ENCODE results near the gene KBTBD13. TPM values are rescaled to one million over a fixed set of nuclear protein-coding genes. Genes with fewer than 3 reads are reported as not detected.

Gene KBTBD13
- total RNA-seq, 1 donor from 2014 or later = 0.21 TPM

DNA sequence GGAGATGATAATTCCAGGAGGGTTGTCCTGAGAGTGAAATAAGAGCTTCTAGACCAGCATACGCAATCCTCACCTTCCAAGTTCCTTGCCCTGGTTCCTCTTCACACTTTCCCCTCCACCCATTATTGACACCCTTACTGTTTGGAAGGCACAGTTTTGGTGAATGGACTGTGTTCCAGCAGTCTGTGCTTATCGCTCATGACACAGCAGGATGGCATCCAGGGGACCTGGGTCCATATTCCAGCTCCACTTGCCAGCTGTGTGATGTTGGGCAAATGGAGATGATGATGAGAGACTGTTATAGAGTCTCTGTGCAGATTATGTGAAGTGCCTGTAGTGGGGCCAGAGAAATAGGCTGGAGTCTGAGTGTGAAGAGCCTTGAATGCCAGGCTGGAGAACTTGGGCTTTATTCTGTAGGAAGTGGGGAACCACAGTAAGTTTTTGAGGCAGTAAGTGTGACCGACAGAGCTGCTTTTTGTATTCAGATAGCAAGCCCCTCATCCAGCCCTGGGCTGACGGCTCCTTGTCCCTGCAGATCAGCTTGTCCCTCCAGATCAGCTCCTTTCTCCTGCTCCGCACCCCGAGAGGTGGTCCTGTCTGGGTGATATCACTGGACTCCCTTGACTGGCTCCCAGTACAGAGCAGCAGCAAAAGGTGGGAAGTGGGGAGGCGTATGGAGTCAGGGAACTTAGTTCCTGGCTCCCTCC, 8.1 kb downstream of the KBTBD13 start:
- TF ChIP-seq, protein P1, sequence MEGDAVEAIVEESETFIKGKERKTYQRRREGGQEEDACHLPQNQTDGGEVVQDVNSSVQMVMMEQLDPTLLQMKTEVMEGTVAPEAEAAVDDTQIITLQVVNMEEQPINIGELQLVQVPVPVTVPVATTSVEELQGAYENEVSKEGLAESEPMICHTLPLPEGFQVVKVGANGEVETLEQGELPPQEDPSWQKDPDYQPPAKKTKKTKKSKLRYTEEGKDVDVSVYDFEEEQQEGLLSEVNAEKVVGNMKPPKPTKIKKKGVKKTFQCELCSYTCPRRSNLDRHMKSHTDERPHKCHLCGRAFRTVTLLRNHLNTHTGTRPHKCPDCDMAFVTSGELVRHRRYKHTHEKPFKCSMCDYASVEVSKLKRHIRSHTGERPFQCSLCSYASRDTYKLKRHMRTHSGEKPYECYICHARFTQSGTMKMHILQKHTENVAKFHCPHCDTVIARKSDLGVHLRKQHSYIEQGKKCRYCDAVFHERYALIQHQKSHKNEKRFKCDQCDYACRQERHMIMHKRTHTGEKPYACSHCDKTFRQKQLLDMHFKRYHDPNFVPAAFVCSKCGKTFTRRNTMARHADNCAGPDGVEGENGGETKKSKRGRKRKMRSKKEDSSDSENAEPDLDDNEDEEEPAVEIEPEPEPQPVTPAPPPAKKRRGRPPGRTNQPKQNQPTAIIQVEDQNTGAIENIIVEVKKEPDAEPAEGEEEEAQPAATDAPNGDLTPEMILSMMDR (IDR thresholded peaks at IDR 0.05) = no peak
- no peaks in the 10 kb centered on the region for H3K27me3 ChIP-seq
- no peak overlapping the region for H3K4me3 ChIP-seq
- no peaks in the 10 kb centered on the region for H3K36me3 ChIP-seq
- peak overlapping the region; percentile 96 to 98 for H3K27ac ChIP-seq
- DNase-seq (ENCODE audit: low spot score in 2 of 2) = no peak
- H3K9me3 ChIP-seq = no peaks in the 10 kb centered on the region
- H3K4me1 ChIP-seq = peaks cover 58 to 76% of the 10 kb centered on the region in 2 donors
- intact Hi-C loops (cut with DNase I) = no loop called here

DNA sequence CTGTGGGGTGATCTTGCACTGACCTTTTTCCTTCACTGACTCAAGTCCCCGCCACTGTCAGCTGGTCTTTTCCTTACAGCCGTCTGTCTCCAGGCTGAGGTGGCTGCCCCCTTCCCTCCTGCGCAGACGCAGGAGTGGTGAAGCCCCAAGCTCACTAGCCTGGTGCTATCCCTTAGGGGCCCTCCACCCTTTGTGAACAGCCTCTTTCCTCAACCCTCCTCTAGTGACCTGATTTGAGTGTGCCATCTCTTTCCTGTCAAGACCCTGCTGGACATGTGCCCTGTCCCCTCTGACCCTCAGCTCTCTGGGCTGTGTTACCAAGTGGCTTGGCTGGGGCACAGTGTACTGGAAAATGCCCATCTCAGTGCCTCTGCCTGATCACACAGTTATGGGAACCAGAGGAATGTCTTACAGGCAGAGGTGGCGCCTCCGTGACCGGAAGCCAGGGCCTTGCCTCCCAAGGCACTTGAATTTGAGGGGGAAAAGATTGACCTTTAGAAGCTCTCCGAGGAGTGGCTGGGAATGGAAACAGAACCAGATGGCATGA, 8.7 kb downstream of the KBTBD13 start:
- Histone ChIP-seq H3K27ac (peak overlapping the region; percentile 96 to 98), H3K4me3 (no peak overlapping the region), H3K27me3 (no peaks in the 10 kb centered on the region), H3K4me1 (peaks cover 58 to 80% of the 10 kb centered on the region in 2 donors), H3K9me3 (no peaks in the 10 kb centered on the region), H3K36me3 (no peaks in the 10 kb centered on the region)
- intact Hi-C loops (cut with DNase I) = no loop called here
- DNase-seq (ENCODE audit: low spot score in 2 of 2) = no peak
- TF ChIP-seq, protein P1 (IDR thresholded peaks at IDR 0.05) = no peak

DNA sequence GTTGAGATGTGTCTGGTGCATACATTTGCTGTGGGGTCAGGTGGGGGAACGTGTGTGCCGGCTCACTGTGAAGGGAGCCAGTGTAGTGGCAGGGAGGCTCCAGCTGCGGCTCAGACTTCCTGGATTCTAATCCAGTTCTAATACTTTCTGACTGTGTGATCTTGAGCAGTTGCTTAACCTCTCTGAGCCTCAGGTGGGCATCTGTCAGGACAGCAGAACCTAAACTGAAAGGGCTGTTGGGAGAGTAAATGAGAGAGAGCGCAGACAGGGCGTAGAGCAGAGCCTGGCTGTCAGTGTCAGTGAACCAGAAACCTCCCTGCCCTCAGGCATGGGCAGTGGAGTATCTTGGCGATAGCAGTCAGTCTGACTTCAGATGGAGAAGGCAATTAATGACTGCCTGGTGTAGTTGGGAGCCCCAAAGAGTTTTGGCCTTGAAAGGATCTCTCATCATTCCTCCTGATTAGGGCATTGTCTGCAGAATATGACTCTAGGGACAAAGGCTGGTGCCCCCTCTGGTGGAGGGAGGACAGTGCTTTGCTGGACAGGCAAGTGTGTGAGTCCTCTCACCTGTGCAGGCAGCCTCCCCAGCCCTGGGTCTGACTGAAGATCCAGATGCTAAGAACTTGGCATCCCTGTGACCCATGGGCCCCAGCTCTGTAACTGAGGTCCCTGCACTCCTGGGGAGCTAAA, 9.6 kb downstream of the KBTBD13 start:
- no peak for DNase-seq (ENCODE audit: low spot score in 2 of 2)
- Histone ChIP-seq H3K4me1 (peaks cover 56 to 82% of the 10 kb centered on the region in 2 donors), H3K27ac (peak overlapping the region; percentile 96 to 98), H3K27me3 (no peaks in the 10 kb centered on the region), H3K36me3 (no peaks in the 10 kb centered on the region), H3K4me3 (no peak overlapping the region), H3K9me3 (no peaks in the 10 kb centered on the region)
- intact Hi-C loops (cut with DNase I) = no loop called here
- TF ChIP-seq, protein P1 (IDR thresholded peaks at IDR 0.05) = peak in 1 of 3 experiments; percentile 27

DNA sequence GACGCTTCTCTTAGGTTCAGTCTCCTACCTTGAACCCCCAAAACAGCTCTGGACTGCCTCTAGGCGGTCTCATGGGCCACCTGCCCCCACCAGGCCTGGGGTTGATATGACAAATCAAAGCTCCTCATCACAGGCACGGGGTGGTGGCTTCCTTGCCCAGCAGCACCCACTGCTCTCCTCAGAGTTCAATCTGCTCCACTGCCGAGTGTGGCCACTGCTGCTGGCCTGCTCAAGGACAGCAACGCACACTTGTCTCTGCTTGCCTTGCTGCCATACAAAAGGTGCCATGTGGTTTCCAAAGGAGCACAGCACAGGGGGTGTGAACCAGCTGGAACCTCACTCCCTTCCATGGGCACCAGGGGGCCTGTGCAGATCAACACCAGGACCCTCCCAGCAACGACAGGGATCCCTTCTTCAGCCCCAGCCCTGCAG, 10.2 kb downstream of the KBTBD13 start:
- intact Hi-C loops (cut with DNase I) = no loop called here
- Histone ChIP-seq H3K4me1 (peaks cover 55 to 84% of the 10 kb centered on the region in 2 donors), H3K27ac (peak overlapping the region; percentile 96 to 98)

DNA sequence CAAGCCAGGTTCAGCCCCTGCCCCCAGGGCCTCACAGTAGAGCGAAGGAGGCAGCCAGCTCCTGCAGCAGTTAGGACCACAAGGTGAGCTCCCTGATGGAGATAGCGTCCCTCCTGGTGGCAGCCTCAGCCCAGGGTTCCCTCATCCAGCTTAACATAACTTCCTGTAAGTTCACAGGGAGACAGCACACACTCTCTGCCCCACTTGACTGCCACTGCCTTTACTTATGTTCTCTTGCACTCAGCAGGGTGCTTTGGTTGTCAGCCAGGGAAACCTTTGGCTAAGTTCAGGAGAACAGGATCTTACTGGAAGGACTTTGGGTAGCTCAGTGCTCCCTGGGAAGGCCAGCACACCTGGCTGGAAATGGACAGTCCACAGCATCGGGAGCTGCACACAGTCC, 10.9 kb downstream of the KBTBD13 start:
- no peak for DNase-seq (ENCODE audit: low spot score in 2 of 2)
- peak overlapping the region; percentile 96 to 98 for H3K27ac ChIP-seq
- TF ChIP-seq, protein P1 (IDR thresholded peaks at IDR 0.05) = no peak
- no peak overlapping the region for H3K4me3 ChIP-seq
- intact Hi-C loops (cut with DNase I) = no loop called here
- no peaks in the 10 kb centered on the region for H3K27me3 ChIP-seq
- peaks cover 48 to 84% of the 10 kb centered on the region in 2 donors for H3K4me1 ChIP-seq
- H3K36me3 ChIP-seq = no peaks in the 10 kb centered on the region
- H3K9me3 ChIP-seq = no peaks in the 10 kb centered on the region

More for the DNA sequence above, 10.2 kb downstream of the KBTBD13 start:
- no peaks in the 10 kb centered on the region for H3K36me3 ChIP-seq
- TF ChIP-seq, protein P1 (IDR thresholded peaks at IDR 0.05) = no peak
- no peak overlapping the region for H3K4me3 ChIP-seq
- H3K27me3 ChIP-seq = no peaks in the 10 kb centered on the region
- DNase-seq (ENCODE audit: low spot score in 2 of 2) = no peak
- H3K9me3 ChIP-seq = no peaks in the 10 kb centered on the region
